HepG2 (cell line): ENCODE results near the gene ZNF581. TPM values are rescaled to one million over a fixed set of nuclear protein-coding genes. Genes with fewer than 3 reads are reported as not detected.
A peak's percentile ranks its signal among the peaks of the same experiment; 100 is the strongest.

Experiments used
- CCAR2 ChIP-seq: fragments of 200-400 bp; formaldehyde crosslinking; optimal IDR thresholded peaks from 2 replicates; pipeline ENCODE3; 2018; ENCODE audit warnings: low read depth, mild to moderate bottlenecking, low read length, moderate library complexity
- EED ChIP-seq: sonication (generic); formaldehyde crosslinking; IDR thresholded peaks from 2 replicates; pipeline ENCODE4 v1.5.0; 2020; ENCODE audit warnings: mild to moderate bottlenecking, missing genetic modification reagents
- ELF1 ChIP-seq: sonication (generic); formaldehyde crosslinking; IDR thresholded peaks from 2 replicates; pipeline ENCODE4 v1.4.0; 2020; ENCODE audit warnings: missing genetic modification reagents
- FOXA1 ChIP-seq, 2 experiments: fragments of 450-650 bp in 1 of 2; sonication (generic) in 1 of 2; formaldehyde crosslinking in 1 of 2; IDR thresholded peaks; 2 replicates each; pipeline versions ENCODE4 v1.4.0 to v1.6.1; 2016 to 2020; ENCODE audit warnings: missing genetic modification reagents in 1 of 2
- FOXA3 ChIP-seq: IDR thresholded peaks from 2 replicates; pipeline ENCODE4 v1.6.1; 2016; ENCODE audit warnings: missing genetic modification reagents, missing compliant biosample characterization
- FOXC1 ChIP-seq: sonication (generic); formaldehyde crosslinking; IDR thresholded peaks from 2 replicates; pipeline ENCODE4 v1.8.0; 2022; ENCODE audit warnings: mild to moderate bottlenecking, missing genetic modification reagents, borderline replicate concordance
- GABPA ChIP-seq, 2 experiments: IDR thresholded peaks; 2 replicates each; pipeline ENCODE4 v1.6.1; 2011 to 2016; ENCODE audit warnings: low read depth in 2 of 2, low read length in 1 of 2, missing biosample characterization in 1 of 2, missing genetic modification characterization in 1 of 2
- HBP1 ChIP-seq: IDR thresholded peaks from 2 replicates; pipeline ENCODE4 v1.6.1; 2016; ENCODE audit warnings: low read depth, control low read depth
- HDAC2 ChIP-seq: sonication (generic); formaldehyde crosslinking; IDR thresholded peaks from 2 replicates; pipeline ENCODE4 v1.4.0; 2020; ENCODE audit warnings: missing genetic modification reagents
- HMGXB4 ChIP-seq, 2 experiments: sonication (generic) in 1 of 2; formaldehyde crosslinking in 1 of 2; IDR thresholded peaks; 2 replicates each; pipeline versions ENCODE4 v1.4.0 to v1.6.1; 2018 to 2020; ENCODE audit warnings: missing genetic modification reagents in 2 of 2, borderline replicate concordance in 1 of 2, low read depth in 1 of 2, mild to moderate bottlenecking in 1 of 2, missing biosample characterization in 1 of 2
- ISX ChIP-seq: sonication (generic); formaldehyde crosslinking; conservative IDR thresholded peaks from 2 replicates; pipeline ENCODE4 v1.5.0; 2020; ENCODE audit warnings: missing genetic modification reagents
- JARID2 ChIP-seq: sonication (generic); formaldehyde crosslinking; IDR thresholded peaks from 2 replicates; pipeline ENCODE4 v1.8.1; 2023; ENCODE audit warnings: missing genetic modification reagents, inconsistent platforms; ENCODE audit not compliant: insufficient replicate concordance
- MEF2D ChIP-seq: sonication (generic); formaldehyde crosslinking; IDR thresholded peaks from 2 replicates; pipeline ENCODE4 v1.5.1; 2020; ENCODE audit warnings: mild to moderate bottlenecking, missing genetic modification reagents
- MTERF4 ChIP-seq: sonication (generic); formaldehyde crosslinking; IDR thresholded peaks from 2 replicates; pipeline ENCODE4 v1.8.0; 2023; ENCODE audit warnings: mild to moderate bottlenecking, missing genetic modification reagents
- NFE2L2 ChIP-seq: fragments of 150-350 bp; IDR thresholded peaks from 2 replicates; pipeline ENCODE4 v1.6.1; 2014; ENCODE audit warnings: low read length
- RBAK ChIP-seq: sonication (generic); formaldehyde crosslinking; IDR thresholded peaks from 2 replicates; pipeline ENCODE4 v1.5.1; 2020; ENCODE audit warnings: mild to moderate bottlenecking, missing genetic modification reagents
- ZNF12 ChIP-seq: sonication (generic); formaldehyde crosslinking; IDR thresholded peaks from 2 replicates; pipeline ENCODE4 v1.5.0; 2020; ENCODE audit warnings: missing genetic modification reagents
- ZNF382 ChIP-seq: sonication (generic); formaldehyde crosslinking; IDR thresholded peaks from 2 replicates; pipeline ENCODE4 v1.5.0; 2020; ENCODE audit warnings: missing genetic modification reagents, mild to moderate bottlenecking, borderline replicate concordance
- polyA plus RNA-seq, 8 experiments: library from polyadenylated mRNA; depleted of rRNA in 3 of 8; stranded (reverse) in 7 of 8; unstranded in 1 of 8; fragments of >200 nt; fragmentation: Illumina TruSeq in 4 of 8; extraction: Trizol in 4 of 8; gene quantifications; 2 replicates each; pipeline versions ENCODE4 v1.2.1 to v1.2.3, GENCODE V29; 2011 to 2016; ENCODE audit warnings: low read depth in 4 of 8, missing spikeins in 1 of 8, mixed read lengths in 1 of 8; ENCODE audit not compliant: insufficient read depth in 1 of 8
- total RNA-seq, 5 experiments: library from RNA; depleted of rRNA; stranded (reverse); fragments of >200 nt; fragmentation: Illumina TruSeq; extraction: Trizol; gene quantifications; 2 replicates each; pipeline ENCODE4 v1.2.3, GENCODE V29; 2016; ENCODE audit warnings: low read depth in 1 of 5
- TF ChIP-seq, protein P1 (sequence below): sonication (generic); formaldehyde crosslinking; IDR thresholded peaks from 2 replicates; pipeline ENCODE4 v1.5.0; 2020; ENCODE audit warnings: missing genetic modification reagents
- TF ChIP-seq, protein P2 (sequence below): sonication (generic); IDR thresholded peaks from 2 replicates; pipeline ENCODE4 v1.6.1; 2016; ENCODE audit warnings: low read depth, borderline replicate concordance
- TF ChIP-seq, protein P3 (sequence below): sonication (generic); formaldehyde crosslinking; IDR thresholded peaks from 2 replicates; pipeline ENCODE4 v1.5.0; 2020; ENCODE audit warnings: mild to moderate bottlenecking, missing genetic modification reagents, moderate library complexity

Gene ZNF581
- total and polyA plus RNA-seq, 2 of the 13 experiments (the other 11 are each of a cell fraction or from before 2014, with no cell fraction given), result 19.6 to 49.5 TPM

DNA sequence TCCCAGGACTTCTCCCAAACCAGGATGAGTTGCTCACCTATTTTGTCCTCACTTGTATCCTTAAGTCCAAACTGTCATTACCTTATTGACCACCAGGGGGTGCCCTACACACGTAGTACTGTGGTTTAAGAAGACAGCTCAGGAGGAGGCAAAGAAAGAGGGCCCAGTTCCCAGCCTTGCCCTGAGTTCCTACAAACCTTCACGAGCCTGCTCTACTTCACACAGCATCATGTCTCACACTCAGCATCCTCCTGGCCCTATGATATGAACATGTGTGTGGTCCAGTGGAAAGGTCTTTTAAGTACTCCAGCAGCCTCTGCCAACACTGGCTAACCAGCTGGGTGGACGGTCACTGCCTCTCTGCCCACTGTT, 11.0 kb upstream of the ZNF581 start (continued):
- TF ChIP-seq HMGXB4 (CRISPR knock-in tag; IDR thresholded peaks at IDR 0.05; ENCODE audit: borderline replicate concordance in 1 of 2, low read depth in 1 of 2), result no peak; a peak in 1 of 4 replicates
- no peak for TF ChIP-seq ELF1 (CRISPR knock-in tag)
- no peak for TF ChIP-seq NFE2L2
- TF ChIP-seq FOXA1 (IDR thresholded peaks at IDR 0.05), result no peak
- TF ChIP-seq FOXA1 (CRISPR knock-in tag; IDR thresholded peaks at IDR 0.05), result peak; percentile 63
- TF ChIP-seq ZNF12 (CRISPR knock-in tag), result no peak
- TF ChIP-seq HBP1 (CRISPR knock-in tag), result no peak
- TF ChIP-seq, protein P1, sequence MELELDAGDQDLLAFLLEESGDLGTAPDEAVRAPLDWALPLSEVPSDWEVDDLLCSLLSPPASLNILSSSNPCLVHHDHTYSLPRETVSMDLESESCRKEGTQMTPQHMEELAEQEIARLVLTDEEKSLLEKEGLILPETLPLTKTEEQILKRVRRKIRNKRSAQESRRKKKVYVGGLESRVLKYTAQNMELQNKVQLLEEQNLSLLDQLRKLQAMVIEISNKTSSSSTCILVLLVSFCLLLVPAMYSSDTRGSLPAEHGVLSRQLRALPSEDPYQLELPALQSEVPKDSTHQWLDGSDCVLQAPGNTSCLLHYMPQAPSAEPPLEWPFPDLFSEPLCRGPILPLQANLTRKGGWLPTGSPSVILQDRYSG (CRISPR knock-in tag), result no peak
- TF ChIP-seq FOXC1, result no peak
- TF ChIP-seq MTERF4 (CRISPR knock-in tag), result 0 out of 2 replicates have a peak, but pooled peaks have one; percentile 24
- TF ChIP-seq ISX, result no peak
- TF ChIP-seq ZNF382 (CRISPR knock-in tag), result no peak
- TF ChIP-seq MEF2D (CRISPR knock-in tag), result 0 out of 2 replicates have a peak, but pooled peaks have one; percentile 3
- TF ChIP-seq HDAC2 (CRISPR knock-in tag), result no peak
- no peak for TF ChIP-seq EED (CRISPR knock-in tag)
- TF ChIP-seq JARID2 (CRISPR knock-in tag), result no peak
- TF ChIP-seq GABPA (IDR thresholded peaks at IDR 0.05; ENCODE audit: low read depth, low read length), result no peak
- TF ChIP-seq GABPA (CRISPR knock-in tag; IDR thresholded peaks at IDR 0.05; ENCODE audit: low read depth), result peak; percentile 35
- TF ChIP-seq, protein P2, sequence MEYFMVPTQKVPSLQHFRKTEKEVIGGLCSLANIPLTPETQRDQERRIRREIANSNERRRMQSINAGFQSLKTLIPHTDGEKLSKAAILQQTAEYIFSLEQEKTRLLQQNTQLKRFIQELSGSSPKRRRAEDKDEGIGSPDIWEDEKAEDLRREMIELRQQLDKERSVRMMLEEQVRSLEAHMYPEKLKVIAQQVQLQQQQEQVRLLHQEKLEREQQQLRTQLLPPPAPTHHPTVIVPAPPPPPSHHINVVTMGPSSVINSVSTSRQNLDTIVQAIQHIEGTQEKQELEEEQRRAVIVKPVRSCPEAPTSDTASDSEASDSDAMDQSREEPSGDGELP, result no peak
- TF ChIP-seq CCAR2, result no peak
- no peak for TF ChIP-seq RBAK (CRISPR knock-in tag)
- TF ChIP-seq, protein P3, sequence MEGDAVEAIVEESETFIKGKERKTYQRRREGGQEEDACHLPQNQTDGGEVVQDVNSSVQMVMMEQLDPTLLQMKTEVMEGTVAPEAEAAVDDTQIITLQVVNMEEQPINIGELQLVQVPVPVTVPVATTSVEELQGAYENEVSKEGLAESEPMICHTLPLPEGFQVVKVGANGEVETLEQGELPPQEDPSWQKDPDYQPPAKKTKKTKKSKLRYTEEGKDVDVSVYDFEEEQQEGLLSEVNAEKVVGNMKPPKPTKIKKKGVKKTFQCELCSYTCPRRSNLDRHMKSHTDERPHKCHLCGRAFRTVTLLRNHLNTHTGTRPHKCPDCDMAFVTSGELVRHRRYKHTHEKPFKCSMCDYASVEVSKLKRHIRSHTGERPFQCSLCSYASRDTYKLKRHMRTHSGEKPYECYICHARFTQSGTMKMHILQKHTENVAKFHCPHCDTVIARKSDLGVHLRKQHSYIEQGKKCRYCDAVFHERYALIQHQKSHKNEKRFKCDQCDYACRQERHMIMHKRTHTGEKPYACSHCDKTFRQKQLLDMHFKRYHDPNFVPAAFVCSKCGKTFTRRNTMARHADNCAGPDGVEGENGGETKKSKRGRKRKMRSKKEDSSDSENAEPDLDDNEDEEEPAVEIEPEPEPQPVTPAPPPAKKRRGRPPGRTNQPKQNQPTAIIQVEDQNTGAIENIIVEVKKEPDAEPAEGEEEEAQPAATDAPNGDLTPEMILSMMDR (CRISPR knock-in tag), result peak; percentile 85
- TF ChIP-seq FOXA3, result peak; percentile 34; the same call in 1 of the 2 replicates
